K562 (cell line): ENCODE measurements around the gene CEMP1. TPM values are rescaled to one million over a fixed set of nuclear protein-coding genes. Genes with fewer than 3 reads are reported as not detected.

Source experiments
- ATAC-seq: fragments of 200-7000 bp; cut with Tn5 transposase; 3 replicates; pipeline ENCODE4 v1.9.1; 2020; ENCODE audit warnings: moderate library complexity
- BruUV-seq: library from RNA; stranded (reverse); fragments of 400-500 nt; replicated peaks from 2 replicates; lab custom pipeline; 2021; lab: Mats Ljungman, UMichigan
- CTCF ChIA-PET: fragments of 300-600 bp; formaldehyde crosslinking; extraction: SDS; loops from one replicate; lab custom pipeline; 2021; ENCODE audit warnings: low intra/inter-chr PET ratio; lab: Yijun Ruan, JAX
- POLR2A ChIA-PET: fragments of 300-600, 350-650 bp; sonication (Branson Sonifier 250); formaldehyde crosslinking; extraction: SDS; loops from one replicate; lab custom pipeline; 2021; ENCODE audit warnings: antibody characterized with exemption, inconsistent platforms; lab: Yijun Ruan, JAX
- DNase-seq, 4 experiments: peaks; one replicate each; pipeline versions ENCODE4 v3.0.0 to v3.0.0-alpha.2; 2011 to 2018; ENCODE audit warnings: low spot score in 3 of 4, mixed read lengths in 3 of 4; ENCODE audit errors: extremely low read depth in 1 of 4
- FAIRE-seq: peaks from 2 replicates; lab custom pipeline; 2011; peaks lifted over from hg19 to GRCh38; lab: Jason Lieb, UNC
- H2AFZ ChIP-seq: 2 replicates; pipeline ENCODE4 v1.6.0; 2011; ENCODE audit warnings: low read depth, low read length, control low read depth, inconsistent platforms
- H3K27ac ChIP-seq: fragments of 200-600 bp; 3 replicates; pipeline ENCODE4 v1.8.0; 2011; ENCODE audit warnings: low read depth, mild to moderate bottlenecking, control low read depth, inconsistent platforms, low read length, moderate library complexity, mixed read lengths; ENCODE audit errors: extremely low read depth
- H3K27me3 ChIP-seq, 2 experiments: fragments of 300-600 bp in 1 of 2; 2 replicates in 1 of 2; 3 replicates in 1 of 2; pipeline versions ENCODE4 v1.6.0 to v1.8.0; 2011; ENCODE audit warnings: inconsistent platforms in 2 of 2, low read length in 2 of 2, mild to moderate bottlenecking in 1 of 2, mixed read lengths in 1 of 2, moderate library complexity in 1 of 2; ENCODE audit not compliant: control insufficient read depth in 2 of 2, insufficient read depth in 2 of 2
- H3K36me3 ChIP-seq: fragments of 300-600 bp; 3 replicates; pipeline ENCODE4 v1.8.0; 2011; ENCODE audit warnings: mild to moderate bottlenecking, low read length, inconsistent platforms; ENCODE audit not compliant: control insufficient read depth, insufficient read depth
- H3K4me1 ChIP-seq, 2 experiments: fragments of 200-600 bp in 1 of 2; replicated peaks in 1 of 2; 2 replicates in 1 of 2; 3 replicates in 1 of 2; pipeline versions ENCODE4 v1.5.1 to v1.8.0; 2011; ENCODE audit warnings: inconsistent platforms in 2 of 2, low read length in 2 of 2, mild to moderate bottlenecking in 1 of 2, mixed read lengths in 1 of 2, moderate library complexity in 1 of 2; ENCODE audit not compliant: control insufficient read depth in 2 of 2, insufficient read depth in 2 of 2
- H3K4me2 ChIP-seq: 2 replicates; pipeline ENCODE4 v1.6.1; 2011; ENCODE audit warnings: low read length, control low read depth, inconsistent platforms, mixed read lengths; ENCODE audit not compliant: insufficient read depth
- H3K4me3 ChIP-seq: fragments of 200-600 bp; sonication (generic), shearing (Covaris generic); 2 replicates; pipeline ENCODE4 v1.5.1; 2016; ENCODE audit warnings: control low read depth, inconsistent platforms
- H3K79me2 ChIP-seq: fragments of 200-600 bp; 3 replicates; pipeline ENCODE4 v1.8.0; 2011; ENCODE audit warnings: low read length, inconsistent platforms; ENCODE audit not compliant: control insufficient read depth, insufficient read depth
- H3K9ac ChIP-seq, 2 experiments: 2 replicates each; pipeline versions ENCODE4 v1.6.0 to v1.6.1; 2011; ENCODE audit warnings: low read depth in 2 of 2, low read length in 2 of 2, control low read depth in 1 of 2, inconsistent platforms in 1 of 2, mild to moderate bottlenecking in 1 of 2, mixed read lengths in 1 of 2; ENCODE audit not compliant: insufficient read depth in 1 of 2
- H3K9me1 ChIP-seq: one replicate; pipeline ENCODE4 v1.6.0; 2011; ENCODE audit warnings: inconsistent platforms, mild to moderate bottlenecking, low read length, moderate library complexity; ENCODE audit not compliant: control insufficient read depth, insufficient read depth
- H3K9me3 ChIP-seq: replicated peaks from 2 replicates; pipeline ENCODE4 v1.5.1; 2011; ENCODE audit warnings: low read depth, low read length, inconsistent platforms; ENCODE audit not compliant: control insufficient read depth, insufficient read depth
- H4K20me1 ChIP-seq: replicated peaks from 2 replicates; pipeline ENCODE4 v1.6.1; 2011; ENCODE audit warnings: low read length, inconsistent platforms, mixed read lengths; ENCODE audit not compliant: control insufficient read depth, insufficient read depth
- FOXP1 ChIP-seq: sonication (generic); formaldehyde crosslinking; IDR thresholded peaks from 2 replicates; pipeline ENCODE4 v1.8.0; 2022; ENCODE audit warnings: mild to moderate bottlenecking, missing genetic modification reagents
- NFIC ChIP-seq: fragments of 450-650 bp; IDR thresholded peaks from 2 replicates; pipeline ENCODE4 v1.6.1; 2017; ENCODE audit warnings: mild to moderate bottlenecking, inconsistent platforms
- PRDM10 ChIP-seq: fragments of 450-650 bp; IDR thresholded peaks from 2 replicates; pipeline ENCODE4 v1.6.1; 2018; ENCODE audit not compliant: partially characterized antibody
- RBFOX2 ChIP-seq: fragments of 200-400 bp; formaldehyde crosslinking; IDR thresholded peaks from 2 replicates; pipeline ENCODE4 v1.6.1; 2017; ENCODE audit warnings: low read depth, mild to moderate bottlenecking, low read length, moderate library complexity
- WGBS: fragments of 100-300 bp; shearing (Covaris generic); methylation state at CpG from one replicate; pipeline ENCODE4 v1.1.6; 2016; ENCODE audit warnings: low coverage, mixed read lengths; ENCODE audit not compliant: insufficient coverage; ENCODE audit errors: missing lambda C conversion rate; 5-methylcytosine and 5-hydroxymethylcytosine counted together
- in situ Hi-C: fragments of 300-500 bp; cut with MboI; formaldehyde crosslinking; loops from 4 replicates; pipeline ENCODE4 v1.15.0; 2018; ENCODE audit warnings: inconsistent platforms, mixed read lengths
- intact Hi-C: fragments of 100-400 bp; cut with micrococcal nuclease; formaldehyde crosslinking; loops from 2 replicates; pipeline ENCODE4 v1.14.2; 2022
- polyA plus RNA-seq, 8 experiments: library from polyadenylated mRNA; depleted of rRNA in 4 of 8; stranded (reverse) in 5 of 8; unstranded in 3 of 8; fragments of >200 nt; fragmentation: Nextera tagmentation in 2 of 8; fragmentation: Illumina TruSeq in 1 of 8; extraction: Ambion mirVana in 2 of 8; extraction: Trizol in 1 of 8; gene quantifications; 2 replicates each; pipeline versions ENCODE4 v1.2.1 to v1.2.3, GENCODE V29; 2011 to 2014; ENCODE audit warnings: inconsistent platforms in 1 of 8, missing spikeins in 1 of 8
- total RNA-seq, 7 experiments: library from RNA; depleted of rRNA in 6 of 7; stranded (reverse); fragments of >200 nt in 6 of 7; fragmentation: Illumina TruSeq in 2 of 7; extraction: Trizol in 2 of 7; gene quantifications; 2 replicates each; pipeline versions ENCODE4 v1.2.1 to v1.2.3, GENCODE V29; 2011 to 2021; ENCODE audit warnings: low replicate concordance in 1 of 7
- TF ChIP-seq, protein P1 (sequence below): fragments of 200-600 bp; sonication (generic); IDR thresholded peaks from one replicate; pipeline ENCODE4 v1.6.1; 2012; ENCODE audit warnings: mild to moderate bottlenecking, low read depth, low read length, inconsistent platforms

CEMP1 gene
- total and polyA plus RNA-seq, 9 of the 15 experiments (the other 6 are each of a cell fraction or from before 2014, with no cell fraction given): 0.05 to 0.45 TPM; not detected in 7

DNA sequence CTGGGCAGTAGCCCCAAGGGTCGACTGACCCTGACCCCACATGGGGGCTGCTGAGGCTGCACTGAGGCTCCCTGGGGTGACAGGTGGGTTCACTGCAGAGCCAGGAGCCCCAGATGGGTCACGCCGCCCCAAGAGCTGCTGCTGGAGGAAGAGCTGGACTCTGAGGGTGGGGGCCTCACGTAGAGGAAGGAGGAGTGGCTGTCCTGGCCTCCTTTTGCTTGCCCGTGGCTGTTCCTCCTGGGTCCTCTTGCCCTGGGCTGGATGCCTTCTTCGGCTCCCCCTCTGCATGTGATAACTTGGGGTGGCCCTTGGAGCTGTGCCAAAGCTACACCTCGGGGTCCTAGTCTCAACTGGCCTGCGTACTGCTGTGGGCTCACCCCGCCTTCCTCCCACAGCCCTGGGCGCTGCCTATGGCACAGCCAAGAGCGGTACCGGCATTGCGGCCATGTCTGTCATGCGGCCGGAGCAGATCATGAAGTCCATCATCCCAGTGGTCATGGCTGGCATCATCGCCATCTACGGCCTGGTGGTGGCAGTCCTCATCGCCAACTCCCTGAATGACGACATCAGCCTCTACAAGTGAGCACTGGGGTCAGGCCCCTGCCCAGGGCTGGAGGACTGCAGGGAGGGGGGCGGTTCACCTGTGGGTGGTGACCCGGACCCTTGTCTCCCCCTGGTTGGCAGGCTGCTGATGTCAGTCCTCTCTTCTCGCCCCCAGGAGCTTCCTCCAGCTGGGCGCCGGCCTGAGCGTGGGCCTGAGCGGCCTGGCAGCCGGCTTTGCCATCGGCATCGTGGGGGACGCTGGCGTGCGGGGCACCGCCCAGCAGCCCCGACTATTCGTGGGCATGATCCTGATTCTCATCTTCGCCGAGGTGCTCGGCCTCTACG is 12.1 kb downstream of the CEMP1 start:
- Histone ChIP-seq H3K36me3 (peaks cover 62% of the 10 kb centered on the region), H3K9ac (peak overlapping the region in 1 of 2 experiments; percentile 90; a peak in 2 of 4 replicates), H4K20me1 (peaks cover 46% of the 10 kb centered on the region), H3K4me2 (no peak overlapping the region), H3K9me1 (peaks cover 8% of the 10 kb centered on the region), H3K27me3 (no peaks in the 10 kb centered on the region), H3K4me1 (peaks cover 36 to 72% of the 10 kb centered on the region in 2 experiments), H3K9me3 (no peaks in the 10 kb centered on the region), H3K79me2 (peaks cover 72% of the 10 kb centered on the region), H3K4me3 (peak overlapping the region; percentile 6; the same call in 1 of the 2 replicates), H2AFZ (no peak overlapping the region), H3K27ac (peak overlapping the region; percentile 65; the same call in 2 of the 3 replicates)
- in situ Hi-C loops: no loop called here
- ChIA-PET CTCF (no interaction called here), POLR2A (interaction anchor here (0.5 to 1.6 kb wide), 8 partner anchors 9 to 383 kb away, joined by 3 to 7 read pairs (median 4); partner anchors contain the start of genes PKD1 and TRAF7)
- no TSS peak for BruUV-seq
- intact Hi-C loops: no loop called here
- ATAC-seq (no peak), FAIRE-seq (no peak), DNase-seq (no peak)
- 90% methylated on average over 38 of the region's 39 CpGs for WGBS
- peak; percentile 76 for TF ChIP-seq PRDM10
- TF ChIP-seq, protein P1, sequence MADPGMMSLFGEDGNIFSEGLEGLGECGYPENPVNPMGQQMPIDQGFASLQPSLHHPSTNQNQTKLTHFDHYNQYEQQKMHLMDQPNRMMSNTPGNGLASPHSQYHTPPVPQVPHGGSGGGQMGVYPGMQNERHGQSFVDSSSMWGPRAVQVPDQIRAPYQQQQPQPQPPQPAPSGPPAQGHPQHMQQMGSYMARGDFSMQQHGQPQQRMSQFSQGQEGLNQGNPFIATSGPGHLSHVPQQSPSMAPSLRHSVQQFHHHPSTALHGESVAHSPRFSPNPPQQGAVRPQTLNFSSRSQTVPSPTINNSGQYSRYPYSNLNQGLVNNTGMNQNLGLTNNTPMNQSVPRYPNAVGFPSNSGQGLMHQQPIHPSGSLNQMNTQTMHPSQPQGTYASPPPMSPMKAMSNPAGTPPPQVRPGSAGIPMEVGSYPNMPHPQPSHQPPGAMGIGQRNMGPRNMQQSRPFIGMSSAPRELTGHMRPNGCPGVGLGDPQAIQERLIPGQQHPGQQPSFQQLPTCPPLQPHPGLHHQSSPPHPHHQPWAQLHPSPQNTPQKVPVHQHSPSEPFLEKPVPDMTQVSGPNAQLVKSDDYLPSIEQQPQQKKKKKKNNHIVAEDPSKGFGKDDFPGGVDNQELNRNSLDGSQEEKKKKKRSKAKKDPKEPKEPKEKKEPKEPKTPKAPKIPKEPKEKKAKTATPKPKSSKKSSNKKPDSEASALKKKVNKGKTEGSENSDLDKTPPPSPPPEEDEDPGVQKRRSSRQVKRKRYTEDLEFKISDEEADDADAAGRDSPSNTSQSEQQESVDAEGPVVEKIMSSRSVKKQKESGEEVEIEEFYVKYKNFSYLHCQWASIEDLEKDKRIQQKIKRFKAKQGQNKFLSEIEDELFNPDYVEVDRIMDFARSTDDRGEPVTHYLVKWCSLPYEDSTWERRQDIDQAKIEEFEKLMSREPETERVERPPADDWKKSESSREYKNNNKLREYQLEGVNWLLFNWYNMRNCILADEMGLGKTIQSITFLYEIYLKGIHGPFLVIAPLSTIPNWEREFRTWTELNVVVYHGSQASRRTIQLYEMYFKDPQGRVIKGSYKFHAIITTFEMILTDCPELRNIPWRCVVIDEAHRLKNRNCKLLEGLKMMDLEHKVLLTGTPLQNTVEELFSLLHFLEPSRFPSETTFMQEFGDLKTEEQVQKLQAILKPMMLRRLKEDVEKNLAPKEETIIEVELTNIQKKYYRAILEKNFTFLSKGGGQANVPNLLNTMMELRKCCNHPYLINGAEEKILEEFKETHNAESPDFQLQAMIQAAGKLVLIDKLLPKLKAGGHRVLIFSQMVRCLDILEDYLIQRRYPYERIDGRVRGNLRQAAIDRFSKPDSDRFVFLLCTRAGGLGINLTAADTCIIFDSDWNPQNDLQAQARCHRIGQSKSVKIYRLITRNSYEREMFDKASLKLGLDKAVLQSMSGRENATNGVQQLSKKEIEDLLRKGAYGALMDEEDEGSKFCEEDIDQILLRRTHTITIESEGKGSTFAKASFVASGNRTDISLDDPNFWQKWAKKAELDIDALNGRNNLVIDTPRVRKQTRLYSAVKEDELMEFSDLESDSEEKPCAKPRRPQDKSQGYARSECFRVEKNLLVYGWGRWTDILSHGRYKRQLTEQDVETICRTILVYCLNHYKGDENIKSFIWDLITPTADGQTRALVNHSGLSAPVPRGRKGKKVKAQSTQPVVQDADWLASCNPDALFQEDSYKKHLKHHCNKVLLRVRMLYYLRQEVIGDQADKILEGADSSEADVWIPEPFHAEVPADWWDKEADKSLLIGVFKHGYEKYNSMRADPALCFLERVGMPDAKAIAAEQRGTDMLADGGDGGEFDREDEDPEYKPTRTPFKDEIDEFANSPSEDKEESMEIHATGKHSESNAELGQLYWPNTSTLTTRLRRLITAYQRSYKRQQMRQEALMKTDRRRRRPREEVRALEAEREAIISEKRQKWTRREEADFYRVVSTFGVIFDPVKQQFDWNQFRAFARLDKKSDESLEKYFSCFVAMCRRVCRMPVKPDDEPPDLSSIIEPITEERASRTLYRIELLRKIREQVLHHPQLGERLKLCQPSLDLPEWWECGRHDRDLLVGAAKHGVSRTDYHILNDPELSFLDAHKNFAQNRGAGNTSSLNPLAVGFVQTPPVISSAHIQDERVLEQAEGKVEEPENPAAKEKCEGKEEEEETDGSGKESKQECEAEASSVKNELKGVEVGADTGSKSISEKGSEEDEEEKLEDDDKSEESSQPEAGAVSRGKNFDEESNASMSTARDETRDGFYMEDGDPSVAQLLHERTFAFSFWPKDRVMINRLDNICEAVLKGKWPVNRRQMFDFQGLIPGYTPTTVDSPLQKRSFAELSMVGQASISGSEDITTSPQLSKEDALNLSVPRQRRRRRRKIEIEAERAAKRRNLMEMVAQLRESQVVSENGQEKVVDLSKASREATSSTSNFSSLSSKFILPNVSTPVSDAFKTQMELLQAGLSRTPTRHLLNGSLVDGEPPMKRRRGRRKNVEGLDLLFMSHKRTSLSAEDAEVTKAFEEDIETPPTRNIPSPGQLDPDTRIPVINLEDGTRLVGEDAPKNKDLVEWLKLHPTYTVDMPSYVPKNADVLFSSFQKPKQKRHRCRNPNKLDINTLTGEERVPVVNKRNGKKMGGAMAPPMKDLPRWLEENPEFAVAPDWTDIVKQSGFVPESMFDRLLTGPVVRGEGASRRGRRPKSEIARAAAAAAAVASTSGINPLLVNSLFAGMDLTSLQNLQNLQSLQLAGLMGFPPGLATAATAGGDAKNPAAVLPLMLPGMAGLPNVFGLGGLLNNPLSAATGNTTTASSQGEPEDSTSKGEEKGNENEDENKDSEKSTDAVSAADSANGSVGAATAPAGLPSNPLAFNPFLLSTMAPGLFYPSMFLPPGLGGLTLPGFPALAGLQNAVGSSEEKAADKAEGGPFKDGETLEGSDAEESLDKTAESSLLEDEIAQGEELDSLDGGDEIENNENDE: no peak
- TF ChIP-seq RBFOX2: peak; percentile 49
- no peak for TF ChIP-seq FOXP1 (CRISPR knock-in tag)
- TF ChIP-seq NFIC: peak; percentile 65
